CD14-positive monocyte (primary cell): Measurements from ENCODE around the gene DCAF17. TPM values are rescaled to one million over a fixed set of nuclear protein-coding genes. Genes with fewer than 3 reads are reported as not detected.

ENCODE experiments used
- DNase-seq, 3 donors: peaks; one replicate each; pipeline ENCODE4 v3.0.0-alpha.2; 2011 to 2022
- H2AFZ ChIP-seq: 2 replicates; pipeline ENCODE4 v1.6.0; 2012; ENCODE audit warnings: mild to moderate bottlenecking, low read depth, low read length, inconsistent platforms; ENCODE audit not compliant: insufficient read depth, poor library complexity, severe bottlenecking
- H3K27ac ChIP-seq, 2 donors: 1 replicate in 1 of 2; 2 replicates in 1 of 2; pipeline ENCODE4 v1.5.1; 2012 to 2013; ENCODE audit warnings: low read length in 2 of 2, control low read depth in 1 of 2, inconsistent platforms in 1 of 2, low read depth in 1 of 2, mild to moderate bottlenecking in 1 of 2
- H3K27me3 ChIP-seq, 2 donors: one replicate each; pipeline versions ENCODE4 v1.6.0 to v1.6.1; 2011 to 2013; ENCODE audit warnings: low read length in 2 of 2; ENCODE audit not compliant: control insufficient read depth in 2 of 2, insufficient read depth in 2 of 2
- H3K36me3 ChIP-seq, 2 donors: replicated peaks in 1 of 2; 1 replicate in 1 of 2; 2 replicates in 1 of 2; pipeline versions ENCODE4 v1.5.1 to v1.6.1; 2012 to 2013; ENCODE audit warnings: low read length in 2 of 2, control low read depth in 1 of 2, inconsistent platforms in 1 of 2, mild to moderate bottlenecking in 1 of 2; ENCODE audit not compliant: insufficient read depth in 2 of 2, control insufficient read depth in 1 of 2
- H3K4me1 ChIP-seq, 2 donors: 1 replicate in 1 of 2; 2 replicates in 1 of 2; pipeline versions ENCODE4 v1.5.1 to v1.6.1; 2012 to 2013; ENCODE audit warnings: low read length in 2 of 2, control low read depth in 1 of 2, inconsistent platforms in 1 of 2, mild to moderate bottlenecking in 1 of 2, moderate library complexity in 1 of 2; ENCODE audit not compliant: insufficient read depth in 2 of 2, control insufficient read depth in 1 of 2
- H3K4me2 ChIP-seq: replicated peaks from 2 replicates; pipeline ENCODE3; 2012; ENCODE audit warnings: low read length, moderate library complexity, mild to moderate bottlenecking; ENCODE audit not compliant: poor library complexity, severe bottlenecking; ENCODE audit errors: extremely low read depth
- H3K4me3 ChIP-seq, 3 experiments: fragments of 200-600 bp in 1 of 3; sonication (generic) in 1 of 3; replicated peaks in 1 of 3; 1 replicate in 2 of 3; 2 replicates in 1 of 3; pipeline ENCODE4 v1.5.1; 2011 to 2013; ENCODE audit warnings: low read length in 3 of 3, mild to moderate bottlenecking in 3 of 3, control low read depth in 2 of 3, low read depth in 2 of 3, inconsistent platforms in 1 of 3, moderate library complexity in 1 of 3
- H3K79me2 ChIP-seq: 2 replicates; pipeline ENCODE4 v1.6.0; 2012; ENCODE audit warnings: mild to moderate bottlenecking, control low read depth, inconsistent platforms, low read length, moderate library complexity; ENCODE audit not compliant: insufficient read depth
- H3K9ac ChIP-seq: 2 replicates; pipeline ENCODE4 v1.6.0; 2017; ENCODE audit warnings: low read length, mild to moderate bottlenecking; ENCODE audit not compliant: insufficient read depth, poor library complexity, severe bottlenecking
- H3K9me3 ChIP-seq, 2 donors: replicated peaks in 1 of 2; 1 replicate in 1 of 2; 2 replicates in 1 of 2; pipeline versions ENCODE4 v1.5.1 to v1.6.1; 2012 to 2013; ENCODE audit warnings: low read length in 2 of 2, control low read depth in 1 of 2; ENCODE audit not compliant: control insufficient read depth in 1 of 2, insufficient read depth in 1 of 2
- H4K20me1 ChIP-seq: 2 replicates; pipeline ENCODE4 v1.6.0; 2012; ENCODE audit warnings: mild to moderate bottlenecking, low read length, control low read depth, moderate library complexity; ENCODE audit not compliant: insufficient read depth
- H3K27ac Mint-ChIP-seq, 7 donors: one replicate each; pipeline ENCODE4 v1.8.0; 2020; ENCODE audit warnings: mild to moderate bottlenecking in 7 of 7, mixed read lengths in 7 of 7, moderate library complexity in 6 of 7, inconsistent platforms in 2 of 7
- H3K27me3 Mint-ChIP-seq, 3 donors: one replicate each; pipeline ENCODE4 v1.8.0; 2021 to 2022; ENCODE audit warnings: low read depth in 3 of 3, mild to moderate bottlenecking in 3 of 3, mixed read lengths in 3 of 3, moderate library complexity in 3 of 3, inconsistent platforms in 1 of 3
- H3K36me3 Mint-ChIP-seq, 2 donors: one replicate each; pipeline ENCODE4 v1.8.0; 2020; ENCODE audit warnings: mixed read lengths in 2 of 2, inconsistent platforms in 1 of 2, mild to moderate bottlenecking in 1 of 2
- H3K4me1 Mint-ChIP-seq: one replicate; pipeline ENCODE4 v1.8.0; 2020; ENCODE audit warnings: mild to moderate bottlenecking, mixed read lengths
- H3K4me3 Mint-ChIP-seq, 2 donors: one replicate each; pipeline ENCODE4 v1.8.0; 2020; ENCODE audit warnings: mild to moderate bottlenecking in 2 of 2, mixed read lengths in 2 of 2, moderate library complexity in 1 of 2
- H3K9me3 Mint-ChIP-seq, 7 donors: one replicate each; pipeline ENCODE4 v1.8.0; 2020 to 2022; ENCODE audit warnings: mixed read lengths in 7 of 7, mild to moderate bottlenecking in 6 of 7, moderate library complexity in 6 of 7, inconsistent platforms in 2 of 7
- CTCF ChIP-seq: fragments of 200-600 bp; IDR thresholded peaks from one replicate; pipeline ENCODE4 v1.8.0; 2022; ENCODE audit warnings: antibody characterized with exemption, mild to moderate bottlenecking
- WGBS: methylation state at CpG from one replicate; pipeline ENCODE4 v1.1.5; 2013; ENCODE audit warnings: missing lambda C conversion rate; ENCODE audit not compliant: insufficient coverage; 5-methylcytosine and 5-hydroxymethylcytosine counted together
- intact Hi-C, 2 donors: fragments of 100-400 bp; cut with micrococcal nuclease; formaldehyde crosslinking; loops; one replicate each; pipeline versions ENCODE4 v1.15.0 to v1.15.1; 2023
- polyA plus RNA-seq, 3 donors: library from polyadenylated mRNA; depleted of rRNA in 1 of 3; unstranded in 2 of 3; stranded (reverse) in 1 of 3; fragments of 300-500 nt in 2 of 3; fragments of >200 nt in 1 of 3; fragmentation: Illumina TruSeq in 2 of 3; gene quantifications; 1 replicate in 2 of 3; 2 replicates in 1 of 3; pipeline ENCODE4 v1.2.3, GENCODE V29; 2012 to 2021

DCAF17 gene
- polyA plus RNA-seq, 3 donors: 4.1 to 7.2 (median 7.0) TPM

GRCh38 chr2:171531291-171531690 lies 97.3 kb downstream of the DCAF17 start:
- H3K36me3 ChIP-seq: peaks cover 0 to 8% of the 10 kb centered on the region in 2 donors
- TF ChIP-seq CTCF: no peak
- H3K27me3 ChIP-seq: no peaks in the 10 kb centered on the region
- WGBS: 15% methylated on average over 4 of the region's 7 CpGs
- Mint-ChIP-seq H3K36me3 (peaks cover 9 to 12% of the 10 kb centered on the region in 2 donors), H3K27me3 (no peaks in the 10 kb centered on the region), H3K4me1 (peaks cover 22% of the 10 kb centered on the region), H3K4me3 (peak overlapping the region in 1 of 2 donors; percentile 62), H3K27ac (peak overlapping the region in 5 of 7 donors; percentile 3 to 64 (median 58)), H3K9me3 (peaks cover 0 to 6% (median 3%) of the 10 kb centered on the region in 7 donors)
- H2AFZ ChIP-seq: peak overlapping the region; percentile 3
- H4K20me1 ChIP-seq: peaks cover 56% of the 10 kb centered on the region
- peak overlapping the region; percentile 37 for H3K4me2 ChIP-seq
- H3K9me3 ChIP-seq: no peaks in the 10 kb centered on the region
- no peak overlapping the region for H3K4me3 ChIP-seq
- DNase-seq: peak in 2 of 3 donors; percentile 14 to 50
- H3K4me1 ChIP-seq: peaks cover 18 to 22% of the 10 kb centered on the region in 2 donors
- H3K79me2 ChIP-seq: peaks cover 87% of the 10 kb centered on the region
- intact Hi-C loops: no loop called here
- H3K9ac ChIP-seq: no peak overlapping the region
- peak overlapping the region in 1 of 2 donors; percentile 66 for H3K27ac ChIP-seq

GRCh38 chr2:171531836-171532450 lies 97.9 kb downstream of the DCAF17 start:
- peaks cover 12% of the 10 kb centered on the region in 2 donors for H3K36me3 Mint-ChIP-seq
- H2AFZ ChIP-seq: peak overlapping the region; percentile 3
- H3K9me3 ChIP-seq: no peaks in the 10 kb centered on the region
- no peaks in the 10 kb centered on the region for H3K27me3 Mint-ChIP-seq
- no peak overlapping the region for H3K4me3 ChIP-seq
- H3K4me3 Mint-ChIP-seq: peak overlapping the region in 1 of 2 donors; percentile 57
- no peak for DNase-seq
- H3K36me3 ChIP-seq: peaks cover 0 to 8% of the 10 kb centered on the region in 2 donors
- peaks cover 55% of the 10 kb centered on the region for H4K20me1 ChIP-seq
- no peak for TF ChIP-seq CTCF
- peak overlapping the region; percentile 37 for H3K4me2 ChIP-seq
- H3K9ac ChIP-seq: no peak overlapping the region
- 30% methylated on average over 2 of the region's 3 CpGs for WGBS
- H3K27ac Mint-ChIP-seq: peak overlapping the region in 2 of 7 donors; percentile 3 to 58
- H3K27ac ChIP-seq: peak overlapping the region in 1 of 2 donors; percentile 66
- H3K27me3 ChIP-seq: no peaks in the 10 kb centered on the region
- peaks cover 86% of the 10 kb centered on the region for H3K79me2 ChIP-seq
- H3K9me3 Mint-ChIP-seq: peaks cover 0 to 6% (median 3%) of the 10 kb centered on the region in 7 donors
- intact Hi-C loops: no loop called here
- peaks cover 18 to 22% of the 10 kb centered on the region in 2 donors for H3K4me1 ChIP-seq
- H3K4me1 Mint-ChIP-seq: peaks cover 25% of the 10 kb centered on the region
